ENCODE results near the gene GTF3C1. TPM values are rescaled to one million over a fixed set of nuclear protein-coding genes. Genes with fewer than 3 reads are reported as not detected.

GTF3C1 gene
- total RNA-seq, 2 experiments from 2014 or later: 43.6 to 44.5 TPM

GRCh38 chr16:27452569-27453493 lies 96.9 kb downstream of the GTF3C1 start:
- no peak overlapping the region for H3K27ac ChIP-seq (ENCODE audit: low read depth in 1 of 2, low read length in 2 of 2)
- H3K4me3 Mint-ChIP-seq: no peak overlapping the region
- intact Hi-C loops (cut with DNase I, micrococcal nuclease): no loop called here
- H3K9me3 Mint-ChIP-seq: no peaks in the 10 kb centered on the region
- peaks cover 70% of the 10 kb centered on the region for H3K4me1 ChIP-seq (ENCODE audit: insufficient read depth, low read length)
- peaks cover 17% of the 10 kb centered on the region for H3K36me3 ChIP-seq (ENCODE audit: insufficient read depth, low read length)
- H3K36me3 Mint-ChIP-seq (ENCODE audit: low read depth): peaks cover 33% of the 10 kb centered on the region
- H3K27me3 Mint-ChIP-seq: no peaks in the 10 kb centered on the region
- peak overlapping the region; percentile 93 for H3K27ac Mint-ChIP-seq
- no peak for ATAC-seq (ENCODE audit: poor library complexity)
- no peaks in the 10 kb centered on the region for H3K9me3 ChIP-seq (ENCODE audit: control insufficient read depth in 1 of 2, insufficient read depth in 1 of 2, low read length in 2 of 2)
- H3K4me3 ChIP-seq (ENCODE audit: low read length): no peak overlapping the region
- ChIA-PET POLR2A (interaction anchor here (1.0 to 1.4 kb wide), 7 partner anchors 10 to 222 kb away, joined by 3 to 4 read pairs (median 4); partner anchors contain the start of gene IL21R), CTCF (interaction anchor here (0.8 to 2.3 kb wide), 3 partner anchors 78 to 274 kb away, joined by 3 to 8 read pairs (median 4); no protein-coding TSS in a partner anchor)
- H3K4me1 Mint-ChIP-seq (ENCODE audit: low read depth): peaks cover 78% of the 10 kb centered on the region
- no peak for TF ChIP-seq CTCF (IDR thresholded peaks at IDR 0.05)
- DNase-seq: no peak
- H3K27me3 ChIP-seq (ENCODE audit: control insufficient read depth in 1 of 2, insufficient read depth in 2 of 2, low read length in 2 of 2): no peaks in the 10 kb centered on the region

- H3K9me3 ChIP-seq (ENCODE audit: control insufficient read depth in 1 of 2, insufficient read depth in 1 of 2, low read length in 2 of 2): no peaks in the 10 kb centered on the region
- Mint-ChIP-seq H3K4me3 (peak overlapping the region; percentile 70), H3K4me1 (ENCODE audit: low read depth) (peaks cover 79% of the 10 kb centered on the region), H3K27ac (peak overlapping the region; percentile 93), H3K9me3 (no peaks in the 10 kb centered on the region), H3K27me3 (no peaks in the 10 kb centered on the region), H3K36me3 (ENCODE audit: low read depth) (peaks cover 55% of the 10 kb centered on the region)
- ATAC-seq (ENCODE audit: poor library complexity) (no peak), DNase-seq (no peak)
- H3K27ac ChIP-seq (ENCODE audit: low read depth in 1 of 2, low read length in 2 of 2): peak overlapping the region in 1 of 2 donors; percentile 37
- CTCF ChIA-PET: interaction anchor here (0.8 to 2.6 kb wide), 9 partner anchors 10 to 281 kb away, joined by 3 to 12 read pairs (median 3); partner anchors contain the start of gene IL21R
- H3K27me3 ChIP-seq (ENCODE audit: control insufficient read depth in 1 of 2, insufficient read depth in 2 of 2, low read length in 2 of 2): no peaks in the 10 kb centered on the region
- peak overlapping the region; percentile 10 for H3K4me3 ChIP-seq (ENCODE audit: low read length)
- H3K4me1 ChIP-seq (ENCODE audit: insufficient read depth, low read length): peaks cover 74% of the 10 kb centered on the region
- H3K36me3 ChIP-seq (ENCODE audit: insufficient read depth, low read length): peaks cover 40% of the 10 kb centered on the region
- intact Hi-C loops (cut with DNase I, micrococcal nuclease): no loop called here
- TF ChIP-seq CTCF (IDR thresholded peaks at IDR 0.05): no peak
- POLR2A ChIA-PET: interaction anchor here (0.9 to 1.6 kb wide), 6 partner anchors 14 to 221 kb away, joined by 3 to 6 read pairs (median 3); no protein-coding TSS in a partner anchor
Measured at GRCh38 chr16:27450196-27450549, 99.5 kb downstream of the GTF3C1 start.

- Histone ChIP-seq H3K27me3 (ENCODE audit: control insufficient read depth in 1 of 2, insufficient read depth in 2 of 2, low read length in 2 of 2) (no peaks in the 10 kb centered on the region), H3K4me1 (ENCODE audit: insufficient read depth, low read length) (peaks cover 78% of the 10 kb centered on the region), H3K27ac (ENCODE audit: low read depth in 1 of 2, low read length in 2 of 2) (peak overlapping the region in 1 of 2 donors; percentile 18), H3K4me3 (ENCODE audit: low read length) (peak overlapping the region; percentile 10), H3K9me3 (ENCODE audit: control insufficient read depth in 1 of 2, insufficient read depth in 1 of 2, low read length in 2 of 2) (peaks cover 2% of the 10 kb centered on the region in 2 experiments), H3K36me3 (ENCODE audit: insufficient read depth, low read length) (peaks cover 45% of the 10 kb centered on the region)
- Mint-ChIP-seq H3K4me1 (ENCODE audit: low read depth) (peaks cover 81% of the 10 kb centered on the region), H3K36me3 (ENCODE audit: low read depth) (peaks cover 61% of the 10 kb centered on the region), H3K27ac (peak overlapping the region; percentile 93), H3K9me3 (no peaks in the 10 kb centered on the region), H3K4me3 (peak overlapping the region; percentile 70), H3K27me3 (no peaks in the 10 kb centered on the region)
- intact Hi-C loops (cut with DNase I, micrococcal nuclease): loop anchor here in 1 of 2 experiments (5.0 kb wide), 2 partner anchors 132 to 212 kb away; no protein-coding TSS in a partner anchor
- POLR2A ChIA-PET: interaction anchor here (0.9 to 1.6 kb wide), 5 partner anchors 14 to 221 kb away, joined by 3 to 6 read pairs (median 3); no protein-coding TSS in a partner anchor
- CTCF ChIA-PET: interaction anchor here (0.8 to 2.6 kb wide), 7 partner anchors 10 to 218 kb away, joined by 3 to 12 read pairs (median 3); partner anchors contain the start of gene IL21R
- ATAC-seq (ENCODE audit: poor library complexity) (peak; percentile 46), DNase-seq (peak; percentile 31 to 93 (median 60))
- TF ChIP-seq CTCF (IDR thresholded peaks at IDR 0.05): no peak
Measured at GRCh38 chr16:27449434-27450195, 100.1 kb downstream of the GTF3C1 start.
